Measurements from ENCODE around the gene ZNF778. TPM values are rescaled to one million over a fixed set of nuclear protein-coding genes. Genes with fewer than 3 reads are reported as not detected.

ZNF778 gene
- total RNA-seq, 2 experiments from 2014 or later: 8.9 to 9.6 TPM

GRCh38 chr16:89197633-89198416 lies 19.7 kb upstream of the ZNF778 start:
- no peaks in the 10 kb centered on the region for H3K4me1 Mint-ChIP-seq

GRCh38 chr16:89198417-89199240 lies 18.9 kb upstream of the ZNF778 start:
- H3K27ac Mint-ChIP-seq: no peak overlapping the region
- H3K9me3 Mint-ChIP-seq: no peaks in the 10 kb centered on the region
- H3K27me3 Mint-ChIP-seq: peaks cover 37% of the 10 kb centered on the region
- no peak overlapping the region for H3K4me3 Mint-ChIP-seq
- no peaks in the 10 kb centered on the region for H3K36me3 Mint-ChIP-seq
- no peak for DNase-seq
- no peaks in the 10 kb centered on the region for H3K4me1 Mint-ChIP-seq

More at GRCh38 chr16:89197633-89198416, 19.7 kb upstream of the ZNF778 start:
- Mint-ChIP-seq H3K36me3 (no peaks in the 10 kb centered on the region), H3K4me3 (no peak overlapping the region), H3K27ac (no peak overlapping the region), H3K9me3 (no peaks in the 10 kb centered on the region), H3K27me3 (peaks cover 29% of the 10 kb centered on the region)
- no peak for DNase-seq

- Mint-ChIP-seq H3K9me3 (no peaks in the 10 kb centered on the region), H3K27me3 (peaks cover 46% of the 10 kb centered on the region), H3K36me3 (no peaks in the 10 kb centered on the region), H3K4me3 (no peak overlapping the region), H3K4me1 (no peaks in the 10 kb centered on the region), H3K27ac (no peak overlapping the region)
- DNase-seq: no peak
Measured at GRCh38 chr16:89199241-89200123, 18.0 kb upstream of the ZNF778 start.

- H3K4me3 Mint-ChIP-seq: peak within 1 kb of the TSS; percentile 14
- no peak for DNase-seq
Measured at GRCh38 chr16:89200124-89200849, 17.2 kb upstream of the ZNF778 start, which contains the start of gene SLC22A31. SLC22A31 (minus strand) TSS chr16:89200537; CDS start chr16:89200501, 36 bp downstream.

GRCh38 chr16:89200850-89201411 lies 16.6 kb upstream of the ZNF778 start:
- H3K4me3 Mint-ChIP-seq: peak overlapping the region; percentile 14
- no peaks in the 10 kb centered on the region for H3K4me1 Mint-ChIP-seq
- no peak overlapping the region for H3K27ac Mint-ChIP-seq
- H3K27me3 Mint-ChIP-seq: peaks cover 53% of the 10 kb centered on the region
- H3K9me3 Mint-ChIP-seq: no peaks in the 10 kb centered on the region
- H3K36me3 Mint-ChIP-seq: no peaks in the 10 kb centered on the region
- no peak for DNase-seq

More at GRCh38 chr16:89200124-89200849, 17.2 kb upstream of the ZNF778 start, which contains the start of gene SLC22A31:
- Mint-ChIP-seq H3K4me1 (no peaks in the 10 kb centered on the region), H3K9me3 (no peaks in the 10 kb centered on the region), H3K27ac (no peak within 1 kb of the TSS), H3K36me3 (no peaks in the 10 kb centered on the region), H3K27me3 (peaks cover 53% of the 10 kb centered on the region)

GRCh38 chr16:89201439-89202377 lies 15.8 kb upstream of the ZNF778 start:
- H3K4me3 Mint-ChIP-seq: no peak overlapping the region
- no peaks in the 10 kb centered on the region for H3K9me3 Mint-ChIP-seq
- H3K36me3 Mint-ChIP-seq: no peaks in the 10 kb centered on the region
- peaks cover 59% of the 10 kb centered on the region for H3K27me3 Mint-ChIP-seq
- DNase-seq: peak; percentile 83
- H3K4me1 Mint-ChIP-seq: no peaks in the 10 kb centered on the region
- H3K27ac Mint-ChIP-seq: no peak overlapping the region

- Mint-ChIP-seq H3K9me3 (no peaks in the 10 kb centered on the region), H3K27me3 (peaks cover 61% of the 10 kb centered on the region), H3K4me1 (no peaks in the 10 kb centered on the region), H3K27ac (no peak overlapping the region), H3K36me3 (no peaks in the 10 kb centered on the region), H3K4me3 (no peak overlapping the region)
- DNase-seq: no peak
Measured at GRCh38 chr16:89202422-89203215, 14.9 kb upstream of the ZNF778 start.

- Mint-ChIP-seq H3K9me3 (no peaks in the 10 kb centered on the region), H3K36me3 (no peaks in the 10 kb centered on the region), H3K27ac (no peak overlapping the region), H3K4me3 (no peak overlapping the region), H3K4me1 (peaks cover 2% of the 10 kb centered on the region), H3K27me3 (peaks cover 38% of the 10 kb centered on the region)
- DNase-seq: no peak
Measured at GRCh38 chr16:89207993-89208392, 9.5 kb upstream of the ZNF778 start.

GRCh38 chr16:89209522-89210044 lies 7.9 kb upstream of the ZNF778 start:
- Mint-ChIP-seq H3K9me3 (no peaks in the 10 kb centered on the region), H3K27me3 (peaks cover 23% of the 10 kb centered on the region), H3K4me1 (peaks cover 2% of the 10 kb centered on the region), H3K36me3 (no peaks in the 10 kb centered on the region), H3K4me3 (no peak overlapping the region), H3K27ac (no peak overlapping the region)
- no peak for DNase-seq

GRCh38 chr16:89210165-89210903 lies 7.2 kb upstream of the ZNF778 start:
- no peaks in the 10 kb centered on the region for H3K9me3 Mint-ChIP-seq
- H3K27ac Mint-ChIP-seq: no peak overlapping the region
- peaks cover 17% of the 10 kb centered on the region for H3K27me3 Mint-ChIP-seq
- no peaks in the 10 kb centered on the region for H3K36me3 Mint-ChIP-seq
- peaks cover 7% of the 10 kb centered on the region for H3K4me1 Mint-ChIP-seq
- DNase-seq: no peak
- no peak overlapping the region for H3K4me3 Mint-ChIP-seq

- peaks cover 17% of the 10 kb centered on the region for H3K27me3 Mint-ChIP-seq
- peaks cover 9% of the 10 kb centered on the region for H3K4me1 Mint-ChIP-seq
- H3K9me3 Mint-ChIP-seq: no peaks in the 10 kb centered on the region
- H3K4me3 Mint-ChIP-seq: no peak overlapping the region
- DNase-seq: no peak
- no peaks in the 10 kb centered on the region for H3K36me3 Mint-ChIP-seq
- no peak overlapping the region for H3K27ac Mint-ChIP-seq
Measured at GRCh38 chr16:89210904-89211515, 6.5 kb upstream of the ZNF778 start.

Measured in activated naive CD8-positive, alpha-beta T cell treated with anti-CD3 and anti-CD28 coated beads for 36 hours (primary cell).